GM10248 (cell line): ENCODE results near the gene SLC26A2.
"Not testable (repeated sequence)": the region's sequence is repeated elsewhere in the genome, so short reads cannot be mapped to it uniquely, and the experiment has no call there.

Experiments
- CTCF ChIA-PET: fragments of 300-600 bp; sonication (Branson Sonifier 250); formaldehyde crosslinking; extraction: SDS; loops from one replicate; lab custom pipeline; 2021; ENCODE audit warnings: antibody characterized with exemption; lab: Yijun Ruan, JAX
- POLR2A ChIA-PET: fragments of 350-650 bp; sonication (Branson Sonifier 250); formaldehyde crosslinking; extraction: SDS; loops from one replicate; lab custom pipeline; 2020; ENCODE audit warnings: antibody characterized with exemption; lab: Yijun Ruan, JAX
- DNase-seq: peaks from one replicate; pipeline ENCODE4 v3.0.0; 2012; ENCODE audit errors: extremely low spot score
- TF ChIP-seq, protein P1 (sequence below): IDR thresholded peaks from 2 replicates; pipeline ENCODE4 v1.5.1; 2012; ENCODE audit warnings: mild to moderate bottlenecking, low read depth; ENCODE audit errors: extremely low read depth, missing control alignments, control extremely low read depth

The SLC26A2 gene

DNA sequence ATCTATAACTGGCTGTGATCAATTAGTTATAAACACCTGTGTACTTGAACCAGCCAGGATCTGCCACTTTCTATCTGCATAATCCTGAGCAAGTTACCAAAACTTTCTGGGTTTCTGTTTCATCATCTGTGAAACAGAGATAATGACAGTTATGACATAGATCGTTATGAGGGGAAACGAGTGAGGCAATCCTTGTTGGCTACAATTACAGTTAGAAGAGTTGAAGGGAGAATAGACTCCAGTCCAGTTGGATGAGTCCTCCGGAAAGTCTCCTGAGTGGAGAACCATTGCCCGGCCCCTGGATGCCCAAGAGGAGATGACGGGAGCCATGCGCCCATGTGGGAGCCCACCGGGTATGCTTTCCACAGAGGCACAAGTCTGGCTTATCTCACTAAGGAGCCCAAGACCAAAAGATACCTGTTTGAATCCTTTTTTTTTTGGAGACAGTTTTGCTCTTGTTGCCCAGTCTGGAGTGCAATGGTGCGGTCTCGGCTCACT, 20.4 kb upstream of the SLC26A2 start:
- ChIA-PET POLR2A (no interaction called here), CTCF (interaction anchor here (1.0 to 1.3 kb wide), 4 partner anchors 12 to 321 kb away, joined by 3 to 8 read pairs (median 3); no protein-coding TSS in a partner anchor)
- TF ChIP-seq, protein P1, sequence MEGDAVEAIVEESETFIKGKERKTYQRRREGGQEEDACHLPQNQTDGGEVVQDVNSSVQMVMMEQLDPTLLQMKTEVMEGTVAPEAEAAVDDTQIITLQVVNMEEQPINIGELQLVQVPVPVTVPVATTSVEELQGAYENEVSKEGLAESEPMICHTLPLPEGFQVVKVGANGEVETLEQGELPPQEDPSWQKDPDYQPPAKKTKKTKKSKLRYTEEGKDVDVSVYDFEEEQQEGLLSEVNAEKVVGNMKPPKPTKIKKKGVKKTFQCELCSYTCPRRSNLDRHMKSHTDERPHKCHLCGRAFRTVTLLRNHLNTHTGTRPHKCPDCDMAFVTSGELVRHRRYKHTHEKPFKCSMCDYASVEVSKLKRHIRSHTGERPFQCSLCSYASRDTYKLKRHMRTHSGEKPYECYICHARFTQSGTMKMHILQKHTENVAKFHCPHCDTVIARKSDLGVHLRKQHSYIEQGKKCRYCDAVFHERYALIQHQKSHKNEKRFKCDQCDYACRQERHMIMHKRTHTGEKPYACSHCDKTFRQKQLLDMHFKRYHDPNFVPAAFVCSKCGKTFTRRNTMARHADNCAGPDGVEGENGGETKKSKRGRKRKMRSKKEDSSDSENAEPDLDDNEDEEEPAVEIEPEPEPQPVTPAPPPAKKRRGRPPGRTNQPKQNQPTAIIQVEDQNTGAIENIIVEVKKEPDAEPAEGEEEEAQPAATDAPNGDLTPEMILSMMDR: no peak
- DNase-seq: no peak

DNA sequence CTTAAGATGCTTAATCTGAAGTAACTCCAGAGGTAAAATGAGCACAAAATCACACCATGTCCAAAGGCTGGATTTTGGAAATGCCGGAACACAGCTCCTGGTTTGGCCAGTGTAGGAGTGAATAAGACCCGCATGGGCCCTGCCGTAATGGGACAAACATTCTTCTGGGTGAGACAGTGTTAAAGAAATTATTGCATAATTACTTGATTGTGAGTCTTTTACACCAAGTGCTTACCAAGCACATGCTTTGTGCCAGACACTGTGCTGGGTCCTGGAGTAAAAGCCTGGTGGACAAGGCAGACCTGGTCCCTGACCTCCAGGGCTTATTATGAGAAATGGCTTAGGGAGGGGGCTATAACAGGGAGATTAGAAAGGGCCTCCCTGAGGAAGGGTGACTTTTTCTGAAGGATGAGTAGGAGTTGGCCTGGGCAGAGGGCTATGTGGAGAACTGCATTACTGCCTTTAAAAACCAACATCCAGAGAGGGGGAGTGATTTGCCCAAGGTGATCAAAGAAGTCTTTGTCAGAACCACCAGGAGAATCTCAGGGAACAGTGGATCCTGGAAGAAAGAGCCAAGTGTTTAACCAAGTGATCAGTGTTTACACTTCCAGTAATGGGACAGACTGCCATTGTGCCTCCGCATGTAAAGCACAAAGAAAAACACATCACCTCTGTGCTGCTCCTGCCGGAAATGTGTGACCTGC, 19.5 kb upstream of the SLC26A2 start:
- ChIA-PET POLR2A (no interaction called here), CTCF (no interaction called here)
- no peak for DNase-seq
- TF ChIP-seq, protein P1: no peak

DNA sequence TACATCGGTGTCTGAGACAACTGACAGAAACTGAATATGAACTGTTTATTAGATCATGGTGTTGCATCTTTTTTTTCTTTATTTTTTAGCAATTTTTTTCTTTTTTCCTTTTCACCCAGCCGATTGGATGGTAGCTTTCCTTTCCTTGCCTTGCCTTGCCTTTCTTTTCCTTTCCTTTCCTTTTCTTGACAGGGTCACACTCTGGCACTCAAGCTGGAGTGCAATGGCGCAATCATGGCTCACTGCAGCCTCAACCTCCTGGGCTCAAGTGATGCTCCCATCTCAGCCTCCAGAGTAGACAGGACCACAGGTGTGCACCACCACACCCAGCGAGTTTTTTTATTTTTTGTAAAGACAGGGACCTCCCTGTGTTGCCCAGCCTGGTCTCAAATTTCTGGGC, 18.8 kb upstream of the SLC26A2 start:
- CTCF ChIA-PET: no interaction called here
- no peak for DNase-seq
- POLR2A ChIA-PET: no interaction called here
- TF ChIP-seq, protein P1: no peak

DNA sequence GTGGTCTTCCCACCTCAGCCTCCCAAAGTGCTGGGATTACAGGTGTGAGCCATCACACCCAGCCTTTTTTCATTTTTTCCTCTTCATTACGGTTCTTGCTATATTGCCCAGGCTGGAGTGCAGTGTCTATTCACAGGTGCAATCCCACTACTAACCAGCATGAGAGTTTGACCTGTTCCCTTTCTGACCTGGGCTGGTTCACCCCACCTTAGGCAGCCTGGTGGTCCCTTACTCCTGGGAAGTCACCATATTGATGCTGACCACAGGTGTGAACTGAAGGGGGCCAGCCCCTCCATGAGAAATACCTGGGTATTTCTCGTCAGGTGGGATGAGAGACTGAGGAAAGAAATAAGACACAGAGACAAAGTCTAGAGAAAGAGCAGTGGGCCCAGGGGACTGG, 18.4 kb upstream of the SLC26A2 start:
- ChIA-PET CTCF (no interaction called here), POLR2A (no interaction called here)
- TF ChIP-seq, protein P1: no peak
- no peak for DNase-seq

DNA sequence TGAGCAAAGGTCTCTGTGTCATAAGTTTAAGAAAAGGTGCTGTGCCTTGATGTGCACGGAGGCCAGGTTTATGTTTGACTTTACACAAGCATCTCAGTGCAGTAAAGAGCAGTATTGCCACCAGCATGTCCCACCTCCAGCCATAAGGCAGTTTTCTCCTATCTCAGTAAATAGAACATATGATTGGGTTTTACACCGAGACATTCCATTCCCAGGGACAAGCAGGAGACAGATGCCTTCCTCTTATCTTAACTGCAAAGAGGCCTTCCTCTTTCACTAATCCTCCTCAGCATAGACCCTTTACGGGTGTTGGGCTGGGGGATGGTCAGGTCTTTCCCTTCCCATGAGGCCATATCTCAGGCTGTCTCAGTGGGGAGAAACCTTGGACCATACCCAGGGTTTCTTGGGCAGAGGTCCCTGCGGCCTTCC, 17.8 kb upstream of the SLC26A2 start:
- CTCF ChIA-PET, POLR2A ChIA-PET, DNase-seq: not testable (repeated sequence)

DNA sequence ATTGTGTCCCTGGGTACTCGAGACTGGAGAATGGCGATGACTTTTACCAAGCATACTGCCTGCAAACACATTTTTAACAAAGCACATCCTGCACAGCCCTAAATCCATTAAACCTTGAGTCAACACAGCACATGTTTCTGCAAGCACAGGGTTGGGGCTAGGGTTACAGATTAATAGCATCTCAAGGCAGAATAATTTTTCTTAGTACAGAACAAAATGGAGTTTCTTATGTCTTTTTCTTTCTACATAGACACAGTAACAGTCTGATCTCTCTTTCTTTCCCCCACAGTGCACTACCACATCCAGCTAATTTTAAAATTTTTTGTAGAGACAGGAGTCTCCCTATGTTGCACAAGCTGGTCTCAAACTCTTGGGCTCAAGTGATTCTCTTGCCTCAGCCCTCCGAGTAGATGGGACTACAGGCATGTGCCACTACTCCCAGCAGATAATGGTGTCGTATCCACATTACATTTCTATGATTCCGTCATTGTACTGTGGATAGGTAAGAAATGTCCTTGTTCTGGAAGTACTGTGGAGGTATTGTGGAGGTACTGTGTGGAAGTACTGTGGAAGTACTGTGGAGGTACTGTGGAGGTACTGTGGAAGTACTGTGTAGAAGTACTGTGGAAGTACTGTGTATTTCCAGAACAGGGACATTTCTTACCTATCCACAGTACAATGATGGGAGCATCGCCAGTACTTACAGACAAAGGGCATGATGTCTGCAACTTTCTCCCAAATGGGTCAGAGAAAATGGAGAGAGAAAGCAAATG, 17.2 kb upstream of the SLC26A2 start:
- DNase-seq, CTCF ChIA-PET, POLR2A ChIA-PET: not testable (repeated sequence)

DNA sequence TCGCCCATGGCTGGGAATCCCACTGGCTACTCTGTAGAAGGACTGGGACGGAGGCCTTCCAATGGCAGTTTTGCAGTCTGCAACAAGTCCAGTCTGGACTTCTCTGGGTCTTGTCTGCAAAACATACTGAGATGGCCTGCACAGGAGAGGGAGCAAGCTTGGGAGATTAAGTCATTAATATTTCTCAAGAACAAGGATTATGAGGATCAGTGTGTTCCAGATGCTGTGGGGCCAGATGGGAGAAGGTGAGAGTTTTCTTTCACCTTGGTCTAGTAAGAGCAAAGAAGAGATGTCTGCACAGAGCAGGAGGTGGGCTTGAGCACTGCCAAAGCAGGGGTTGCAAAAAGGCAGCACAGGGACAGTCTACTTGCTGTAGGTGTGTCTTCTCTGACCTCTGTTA, 15.9 kb upstream of the SLC26A2 start, which contains the start of gene PDE6A:
TSS of gene PDE6A (minus strand) at position 128 of the 400 bp plus-strand sequence. CDS start at position 8, 120 bp downstream.
- POLR2A ChIA-PET: no interaction called here
- CTCF ChIA-PET: no interaction called here
- TF ChIP-seq, protein P1: no peak
- DNase-seq: no peak
